Right kidney (tissue), 1 donor: Measurements from ENCODE around the gene CNNM3.
"Not testable (repeated sequence)": the region's sequence is repeated elsewhere in the genome, so short reads cannot be mapped to it uniquely, and the experiment has no call there.

ENCODE experiments used
- DNase-seq: peaks from one replicate; pipeline ENCODE4 v3.0.0-alpha.2; 2016

Gene CNNM3

DNA sequence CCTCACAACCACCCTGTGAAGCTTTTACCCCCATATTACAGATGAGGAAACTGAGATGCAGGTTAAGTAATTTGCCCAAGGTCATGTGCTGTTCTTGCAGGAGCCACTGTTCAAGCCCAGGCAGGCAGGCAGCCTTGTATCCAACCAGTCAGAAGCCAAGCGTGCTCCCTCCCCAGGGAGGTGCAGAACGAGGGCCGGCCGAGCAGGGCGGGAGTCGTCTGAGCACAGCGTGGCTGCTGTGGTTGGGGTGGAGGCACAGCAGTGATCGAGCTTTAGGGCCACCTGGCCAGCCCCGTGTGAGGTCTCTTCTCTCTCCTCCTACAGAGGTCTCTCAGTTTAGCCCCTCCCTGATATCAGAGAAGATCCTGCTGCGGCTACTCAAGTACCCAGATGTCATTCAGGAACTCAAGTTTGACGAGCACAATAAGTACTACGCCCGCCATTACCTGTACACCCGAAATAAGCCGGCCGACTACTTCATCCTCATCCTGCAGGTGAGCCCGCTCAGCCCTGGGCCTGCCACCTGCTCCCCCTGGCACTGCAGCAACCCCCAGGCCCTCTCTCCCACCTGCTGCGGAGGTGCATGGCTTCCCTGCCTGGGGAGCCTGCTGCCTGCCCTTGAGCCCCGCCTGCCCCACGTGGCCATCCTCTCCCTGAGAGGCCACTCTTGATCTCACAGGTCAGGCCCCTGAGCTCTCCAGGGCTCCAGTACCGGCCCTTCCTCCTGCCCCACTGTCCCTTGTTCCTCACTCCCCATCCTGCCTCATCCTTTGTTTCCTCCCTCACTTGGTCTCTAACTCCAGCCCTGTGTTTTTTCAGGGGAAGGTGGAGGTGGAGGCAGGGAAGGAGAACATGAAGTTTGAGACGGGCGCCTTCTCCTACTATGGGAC, 17.1 kb upstream of the CNNM3 start:
- DNase-seq, result no peak

DNA sequence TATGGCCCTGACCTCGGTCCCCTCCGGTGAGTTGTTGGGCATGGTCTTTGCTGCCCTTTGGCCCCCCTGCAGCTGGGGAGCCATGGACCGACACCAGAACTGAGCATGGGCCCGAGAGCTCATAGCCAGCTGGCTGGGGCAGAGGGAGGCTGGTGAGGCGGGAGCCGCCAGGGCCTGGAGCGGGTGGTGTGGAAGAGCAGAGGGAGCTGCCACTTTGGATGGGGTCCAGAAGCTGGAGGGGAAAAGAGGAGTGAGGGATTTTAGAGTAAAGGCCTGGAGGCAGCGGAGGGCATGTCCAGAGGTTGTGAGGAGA, 16.5 kb upstream of the CNNM3 start:
- DNase-seq, result no peak

DNA sequence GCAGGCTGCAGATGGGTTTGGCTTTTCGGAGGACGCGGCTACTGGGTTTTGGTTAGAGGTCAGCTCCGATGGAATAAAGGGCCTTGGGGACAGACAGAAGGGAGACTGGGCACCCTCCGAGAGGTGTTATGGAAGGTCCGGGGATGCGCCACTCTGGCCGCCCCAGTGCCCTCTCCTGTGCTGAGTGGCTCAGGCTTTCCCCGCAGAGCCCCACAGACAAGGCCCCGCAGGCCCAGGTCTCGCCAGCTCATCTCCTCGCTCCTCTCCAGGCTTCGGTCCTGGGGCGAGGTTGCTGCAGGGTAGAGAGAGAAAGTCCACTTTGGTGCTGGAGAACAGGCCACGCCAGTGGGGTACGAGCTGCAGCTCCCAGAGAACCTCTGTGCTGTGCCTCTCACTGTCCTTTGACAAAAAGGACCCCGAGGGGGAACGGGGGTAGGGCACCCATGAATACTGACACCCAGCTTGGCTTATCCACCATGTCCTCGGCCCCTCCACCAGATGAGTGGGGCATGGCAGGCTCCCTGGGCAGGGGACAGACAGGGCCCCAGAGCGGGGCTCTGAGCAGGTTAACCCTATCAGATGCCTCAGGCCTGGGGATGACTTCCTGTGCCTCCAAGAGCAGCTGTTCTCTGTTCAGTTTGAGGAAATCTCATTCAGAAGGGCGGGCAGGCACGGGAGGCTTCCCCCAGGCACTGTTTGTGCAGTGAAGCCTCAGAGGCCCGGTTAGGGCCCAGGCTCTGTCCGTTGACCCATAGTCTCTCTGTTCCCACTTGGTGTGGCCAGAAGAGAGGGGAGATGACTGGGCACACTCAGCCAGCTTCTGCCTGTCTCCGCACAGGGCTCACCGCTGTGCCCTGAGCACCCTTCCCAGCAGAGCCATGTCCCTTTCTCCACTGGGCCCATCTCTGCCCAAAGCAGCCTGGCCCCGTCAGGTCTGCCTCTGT, 15.7 kb upstream of the CNNM3 start:
- no peak for DNase-seq

DNA sequence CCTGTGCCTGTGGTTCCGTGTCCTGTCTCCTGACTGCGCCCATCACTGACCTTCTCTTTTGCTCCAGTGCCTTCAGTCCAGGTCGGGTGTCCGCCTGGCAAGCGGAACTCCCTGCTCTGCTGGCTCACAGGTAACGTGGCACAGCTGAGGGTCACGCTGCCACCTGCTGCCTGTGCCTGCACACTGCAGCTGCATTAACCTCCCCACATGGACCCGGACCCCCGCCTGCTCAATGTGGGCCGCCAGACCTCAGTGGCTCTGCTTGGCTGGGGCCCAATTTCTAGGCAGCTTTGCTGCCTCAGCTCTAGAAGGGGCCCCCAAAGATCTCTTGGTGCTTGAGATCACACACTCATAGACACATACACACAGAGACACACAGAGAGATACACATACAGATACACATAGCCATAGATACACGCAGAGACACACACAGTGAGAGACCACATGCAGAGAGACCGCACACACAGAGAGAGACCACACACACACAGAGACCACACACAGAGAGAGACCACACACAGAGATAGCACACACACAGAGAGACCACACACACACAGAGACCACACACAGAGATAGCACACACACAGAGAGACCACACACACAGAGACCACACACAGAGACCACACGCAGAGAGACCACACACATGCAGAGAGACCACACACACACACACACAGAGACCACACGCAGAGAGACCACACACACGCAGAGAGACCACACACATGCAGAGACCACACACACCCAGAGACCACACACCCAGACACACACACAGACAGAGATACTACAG, 14.9 kb upstream of the CNNM3 start:
- peak; percentile 69 for DNase-seq

DNA sequence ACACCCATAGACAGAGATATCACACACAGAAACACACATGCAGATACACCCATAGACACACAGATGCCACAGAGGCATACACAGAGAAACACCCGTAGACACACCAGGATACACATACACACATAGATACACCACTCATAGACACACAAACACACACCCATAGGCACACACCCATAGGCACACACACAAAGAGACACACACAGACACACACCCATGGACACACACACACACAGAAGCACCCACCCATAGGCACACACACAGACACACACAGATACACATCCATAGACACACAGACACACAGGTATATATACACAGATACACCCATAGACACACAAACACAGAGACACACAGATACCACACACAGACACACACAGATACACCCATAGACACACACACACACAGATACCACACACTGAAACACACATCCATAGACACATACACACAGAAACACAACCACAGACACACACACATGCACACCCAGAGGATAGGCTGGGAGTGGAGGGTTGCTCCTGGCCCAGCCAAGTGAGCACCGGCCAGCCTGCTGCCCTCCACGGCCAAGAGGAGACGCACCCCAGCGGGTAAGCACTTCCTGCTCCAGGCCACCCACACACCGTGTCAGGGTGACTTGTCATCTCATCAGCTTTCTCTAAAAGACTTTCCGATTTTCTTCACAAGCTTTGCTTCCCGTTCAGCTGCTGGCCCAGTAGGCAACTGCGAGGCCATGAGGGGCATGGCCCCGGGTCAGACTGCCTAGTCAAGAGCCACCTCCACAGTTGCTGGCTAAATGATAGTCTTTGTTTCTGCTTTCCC, 14.1 kb upstream of the CNNM3 start:
- no peak for DNase-seq

DNA sequence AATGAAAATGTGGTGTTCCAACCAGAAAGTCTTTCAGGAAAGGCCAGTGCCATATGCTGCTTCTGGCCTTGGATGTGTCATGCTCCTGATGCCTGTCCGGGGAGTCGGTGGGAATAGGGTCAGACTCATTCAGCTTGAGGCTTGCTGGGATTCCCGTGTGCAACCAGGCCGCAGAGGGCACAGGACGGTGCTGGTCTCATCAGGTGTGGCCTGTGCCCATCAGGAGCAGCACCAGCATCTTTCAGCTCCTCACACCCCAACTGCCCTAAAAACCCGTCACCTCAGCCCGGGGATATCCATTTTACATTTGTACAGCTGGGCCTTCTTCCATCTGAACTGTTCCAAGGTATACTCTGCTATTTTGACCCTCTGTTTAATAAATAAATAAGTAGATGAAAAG, 13.3 kb upstream of the CNNM3 start:
- no peak for DNase-seq

DNA sequence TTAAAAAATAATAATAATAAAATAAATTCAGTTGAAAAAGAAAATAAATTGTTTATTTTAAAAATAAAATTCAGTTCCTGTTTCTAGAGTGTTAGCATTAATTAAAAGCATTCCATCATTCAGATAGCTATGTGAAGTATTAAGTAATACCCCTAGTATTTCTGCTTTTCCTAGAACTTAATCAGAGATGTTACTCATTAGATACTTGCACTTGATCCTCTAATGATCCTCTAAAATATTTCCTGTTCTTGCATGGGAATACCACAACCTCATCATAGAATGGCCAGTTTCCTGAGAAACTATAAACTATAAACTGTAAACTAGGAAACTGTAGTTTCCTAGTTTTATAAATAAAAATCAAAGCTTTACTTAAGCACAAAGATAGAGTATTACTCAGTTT, 11.1 kb upstream of the CNNM3 start:
- DNase-seq, result no peak

DNA sequence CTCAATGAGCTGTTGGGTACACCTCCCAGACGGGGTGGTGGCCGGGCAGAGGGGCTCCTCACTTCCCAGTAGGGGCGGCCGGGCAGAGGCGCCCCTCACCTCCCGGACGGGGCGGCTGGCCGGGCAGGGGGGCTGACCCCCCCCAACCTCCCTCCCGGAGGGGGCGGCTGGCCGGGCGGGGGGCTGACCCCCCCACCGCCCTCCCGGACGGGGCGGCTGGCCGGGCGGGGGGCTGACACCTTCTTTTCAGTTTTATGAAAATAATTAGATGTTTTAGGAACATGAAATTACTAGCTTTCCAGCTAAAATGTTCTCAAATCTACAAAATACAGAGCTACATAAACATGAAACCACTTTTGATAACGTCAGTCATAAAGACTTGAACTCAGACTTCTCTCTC, 10.1 kb upstream of the CNNM3 start:
- DNase-seq, result not testable (repeated sequence)

DNA sequence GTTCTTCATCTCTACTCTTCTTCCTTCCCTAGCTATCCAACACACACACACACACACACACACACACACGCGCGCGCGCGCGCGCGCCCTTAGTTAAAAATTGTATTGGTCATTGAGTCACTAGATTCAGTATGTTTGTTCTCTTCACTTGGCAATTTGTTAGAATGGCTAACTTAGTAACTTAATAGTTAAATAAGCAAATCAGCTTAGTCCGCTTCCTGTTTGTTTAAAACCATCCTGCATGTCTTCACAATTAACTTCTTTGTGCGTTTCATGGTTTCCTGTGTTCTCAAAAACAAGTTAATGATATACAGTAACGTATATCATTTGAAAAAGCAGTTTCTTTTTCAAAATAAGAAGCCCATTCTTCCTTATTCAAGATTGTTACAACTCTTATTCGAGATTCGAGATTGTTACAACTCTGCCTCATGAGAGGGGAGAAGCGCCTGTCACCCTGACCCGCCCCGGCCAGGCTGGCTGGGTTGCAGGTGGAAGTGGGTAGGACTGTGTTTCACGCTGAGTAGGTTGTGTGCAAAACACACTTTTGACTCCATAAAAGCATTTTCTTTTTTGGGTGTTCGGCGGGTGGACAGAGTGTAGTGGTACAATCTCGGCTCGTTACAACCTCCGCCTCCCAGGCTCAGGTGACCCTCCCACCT, 9.5 kb upstream of the CNNM3 start:
- DNase-seq, result peak; percentile 42

DNA sequence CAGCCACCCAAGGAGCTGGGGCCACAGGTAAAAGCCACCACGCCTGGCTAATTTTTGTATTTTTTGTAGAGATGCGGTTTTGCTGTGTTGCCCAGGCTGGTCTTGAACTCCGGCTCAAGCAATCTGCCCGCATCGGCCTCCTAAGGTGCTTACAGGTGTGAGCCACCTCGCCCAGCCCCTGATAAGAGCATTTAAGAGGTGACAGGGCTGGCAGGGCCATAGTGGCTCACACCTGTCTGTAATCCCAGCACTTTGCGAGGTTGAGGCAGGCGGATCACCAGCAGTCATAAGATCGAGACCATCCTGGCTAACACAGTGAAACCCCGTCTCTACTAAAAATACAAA, 9.0 kb upstream of the CNNM3 start:
- DNase-seq, result no peak

DNA sequence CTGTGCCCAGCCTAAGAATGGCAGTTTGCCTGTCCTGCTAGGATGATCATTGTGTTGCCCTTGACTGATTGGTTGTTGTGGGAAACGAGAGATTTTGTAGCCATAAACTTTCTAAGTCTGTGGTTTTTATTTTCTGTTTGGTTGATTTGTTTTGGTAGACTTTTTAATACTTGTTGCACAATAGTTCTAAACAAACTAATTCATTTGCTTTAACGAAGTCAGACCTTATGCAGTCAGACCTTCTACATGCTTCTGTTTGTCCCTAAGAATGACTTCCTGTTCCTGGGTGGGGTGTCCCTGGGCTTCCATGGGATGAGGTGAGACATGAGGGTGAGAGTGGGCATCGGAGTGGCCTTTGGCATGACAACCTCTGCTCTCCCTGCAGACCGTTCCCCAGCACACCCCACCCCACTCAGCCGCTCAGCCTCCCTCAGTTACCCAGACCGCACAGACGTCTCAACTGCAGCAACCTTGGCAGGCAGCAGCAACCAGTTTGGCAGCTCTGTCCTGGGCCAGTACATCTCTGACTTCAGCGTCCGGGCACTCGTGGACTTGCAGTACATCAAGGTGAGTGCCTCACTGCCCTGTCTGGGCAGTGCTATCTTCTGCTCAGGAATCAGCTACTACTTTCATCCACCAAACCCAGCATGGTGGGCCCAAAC, 7.8 kb upstream of the CNNM3 start:
- no peak for DNase-seq

DNA sequence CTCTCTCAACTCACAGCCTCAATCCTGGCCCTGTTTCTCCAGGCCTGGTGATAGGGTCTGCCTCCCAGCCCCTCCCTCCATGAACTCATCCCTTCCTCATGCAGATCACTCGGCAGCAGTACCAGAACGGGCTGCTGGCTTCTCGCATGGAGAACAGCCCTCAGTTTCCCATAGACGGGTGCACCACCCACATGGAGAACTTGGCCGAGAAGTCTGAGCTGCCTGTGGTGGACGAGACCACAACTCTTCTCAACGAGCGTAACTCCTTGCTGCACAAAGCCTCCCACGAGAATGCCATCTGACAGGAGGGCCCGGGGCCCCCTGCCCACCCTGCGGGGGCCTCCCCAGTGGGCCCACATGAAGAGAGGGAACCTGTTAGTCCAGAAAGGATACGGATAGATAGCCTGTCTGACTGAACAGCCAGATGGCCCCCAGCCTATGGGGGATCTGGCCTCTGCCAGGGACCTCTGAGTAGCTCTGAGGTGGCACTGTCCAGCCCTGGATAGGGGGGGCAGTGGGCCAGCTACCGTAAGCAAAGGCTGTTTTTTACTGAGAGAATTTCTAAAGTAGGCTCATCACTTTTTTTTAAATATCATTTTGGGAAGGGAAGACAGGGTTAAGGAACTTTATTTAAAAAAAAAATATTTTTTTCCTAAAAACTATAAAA, 6.7 kb upstream of the CNNM3 start:
- no peak for DNase-seq

DNA sequence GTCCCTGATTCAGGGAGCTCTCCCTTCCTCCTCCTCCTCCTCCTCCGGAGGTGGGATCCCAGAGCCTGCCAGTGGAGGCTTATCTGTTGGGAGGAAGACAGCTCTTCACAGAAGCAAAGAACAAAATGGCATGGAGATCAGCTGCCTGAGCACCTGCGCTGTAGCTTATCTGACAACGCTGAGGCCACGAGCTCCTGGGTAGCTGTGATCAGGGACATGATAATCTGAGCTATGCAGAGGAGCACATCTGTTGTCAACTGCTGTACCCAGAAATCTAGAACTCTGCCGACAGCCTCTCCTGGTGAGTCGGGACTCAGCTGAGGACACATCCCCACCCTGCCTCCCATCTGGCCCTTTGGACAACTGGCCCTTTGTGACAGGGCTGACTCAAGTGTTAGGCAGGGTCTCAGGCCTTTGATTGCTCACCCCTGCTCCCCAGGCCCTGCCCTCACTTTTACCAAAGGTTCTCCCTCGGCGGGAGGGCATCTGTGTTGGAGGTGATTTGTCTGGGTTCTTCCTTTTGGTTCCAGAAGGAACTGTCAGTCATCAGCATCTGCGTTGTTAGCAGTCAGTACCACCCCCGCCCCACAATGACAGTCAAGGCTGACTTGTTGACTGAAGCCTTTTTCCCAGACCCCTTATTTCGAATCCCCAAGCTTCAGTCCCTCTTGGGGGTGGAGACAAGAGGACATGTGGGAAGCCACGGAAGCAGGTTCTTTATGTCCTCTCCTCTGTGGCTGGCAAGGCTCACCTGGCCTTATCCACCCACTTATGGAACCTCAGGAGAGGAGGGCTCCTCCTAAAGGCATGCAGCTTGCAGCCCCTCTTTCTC, 5.9 kb upstream of the CNNM3 start:
- no peak for DNase-seq

DNA sequence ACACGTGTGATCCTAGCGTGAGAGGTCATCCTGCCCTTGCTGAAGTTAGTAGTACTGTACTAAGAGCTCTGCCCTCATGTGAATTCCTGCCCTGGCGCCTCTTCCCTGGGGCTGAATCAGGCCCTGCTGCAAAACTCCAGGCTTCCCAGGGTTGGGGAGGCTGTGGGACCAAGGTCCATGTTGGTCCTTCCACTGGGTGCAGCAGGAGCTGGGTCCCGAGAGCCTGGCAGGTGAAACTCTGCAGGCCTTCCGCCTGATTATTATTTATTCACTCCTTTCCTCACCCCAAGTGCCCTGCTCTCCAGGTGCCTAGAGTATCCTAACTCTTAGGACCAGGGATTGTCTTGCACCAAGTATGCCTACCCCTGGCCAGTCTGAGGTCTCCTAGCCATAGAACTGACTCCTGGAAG, 5.3 kb upstream of the CNNM3 start:
- DNase-seq, result no peak

DNA sequence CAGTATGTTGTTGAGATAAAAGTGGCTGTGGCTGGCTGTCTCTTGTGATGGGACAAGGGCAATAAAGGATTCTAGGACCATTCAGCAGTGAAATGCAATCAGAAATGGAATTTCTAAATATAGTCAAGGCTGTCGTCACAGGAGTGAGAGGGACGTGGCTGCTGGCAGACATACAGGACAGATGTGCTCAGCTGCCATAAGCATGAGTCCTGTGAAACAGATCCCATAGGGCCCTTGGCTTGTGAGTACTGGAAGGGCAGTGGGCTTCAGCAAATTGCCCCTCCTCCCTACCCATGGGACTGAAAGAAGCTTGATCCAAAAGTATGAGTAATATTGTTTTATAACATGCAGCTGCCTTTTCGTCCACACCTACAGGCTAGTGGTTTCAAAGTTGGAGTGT, 4.2 kb upstream of the CNNM3 start:
- DNase-seq, result no peak

DNA sequence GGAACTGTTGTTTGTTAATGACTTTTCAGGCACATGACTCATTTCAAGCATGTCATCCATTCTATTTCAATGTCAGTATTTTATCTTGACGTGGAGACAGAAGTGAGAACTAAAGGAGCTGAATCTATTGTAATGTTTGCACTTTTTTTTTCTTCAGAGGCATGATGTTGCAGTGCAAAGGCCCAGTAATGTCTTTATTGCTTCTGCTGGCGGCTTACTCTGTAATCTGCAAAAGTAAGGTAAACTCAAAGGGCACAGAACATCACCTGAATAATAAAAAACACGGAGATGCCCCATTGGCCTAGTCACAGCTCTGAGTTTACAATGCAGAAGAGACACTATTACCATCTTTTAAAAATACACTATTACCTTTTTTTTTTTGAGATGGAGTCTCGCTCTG, 2.4 kb upstream of the CNNM3 start:
- no peak for DNase-seq

DNA sequence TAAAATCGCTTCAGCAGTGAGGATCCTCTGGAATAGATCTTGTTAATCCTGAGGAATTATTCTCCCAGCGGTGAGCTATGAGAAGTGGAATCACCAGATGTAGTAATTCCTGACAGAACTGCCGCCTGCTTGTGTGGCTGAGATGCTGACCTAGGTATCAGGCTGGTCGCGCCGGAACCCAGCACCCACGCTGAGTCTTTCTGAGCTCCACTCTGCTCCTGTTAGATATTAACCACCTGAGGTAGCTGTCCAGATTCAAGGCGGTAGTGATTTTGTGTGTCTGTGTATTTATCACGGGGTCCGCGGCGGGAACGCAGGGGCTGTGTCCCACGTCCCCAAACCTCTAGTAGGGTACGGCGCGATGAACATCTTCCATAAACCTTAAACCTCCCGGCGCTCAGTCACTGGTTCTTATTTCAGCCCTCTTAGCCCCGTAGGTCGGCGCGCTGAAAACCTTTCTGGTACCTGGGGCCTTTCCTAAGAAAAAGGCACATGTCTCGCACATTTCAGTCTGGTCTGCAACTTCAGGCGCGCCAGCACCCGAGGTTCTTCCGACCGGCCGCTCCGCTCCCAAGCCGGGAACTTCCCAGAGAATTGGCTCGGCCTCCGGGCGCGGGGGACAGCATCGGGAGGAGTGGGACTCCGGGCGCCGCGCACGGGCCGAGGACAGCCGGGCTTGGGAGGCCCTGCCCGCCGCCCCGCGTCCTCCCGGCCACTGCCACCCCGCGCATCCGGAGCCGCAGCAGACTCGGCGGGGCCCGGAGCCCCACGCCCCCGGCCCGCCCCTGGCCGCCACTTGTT, 542 bp upstream of the CNNM3 start:
- peak; percentile 85 for DNase-seq
